Fibroblast of lung (primary cell): Measurements from ENCODE around the gene PACRG.

Experiments used
- CTCF ChIP-seq, 2 donors: IDR thresholded peaks in 1 of 2; conservative IDR thresholded peaks in 1 of 2; 1 replicate in 1 of 2; 2 replicates in 1 of 2; pipeline ENCODE4 v1.5.1; 2011 to 2012; ENCODE audit warnings: low read length in 2 of 2, control low read depth in 1 of 2, inconsistent platforms in 1 of 2, low read depth in 1 of 2, mild to moderate bottlenecking in 1 of 2
- EZH2 ChIP-seq: IDR thresholded peaks from 2 replicates; pipeline ENCODE4 v1.5.1; 2012; ENCODE audit warnings: low read length, control low read depth, mild to moderate bottlenecking; ENCODE audit errors: missing control alignments

DNA sequence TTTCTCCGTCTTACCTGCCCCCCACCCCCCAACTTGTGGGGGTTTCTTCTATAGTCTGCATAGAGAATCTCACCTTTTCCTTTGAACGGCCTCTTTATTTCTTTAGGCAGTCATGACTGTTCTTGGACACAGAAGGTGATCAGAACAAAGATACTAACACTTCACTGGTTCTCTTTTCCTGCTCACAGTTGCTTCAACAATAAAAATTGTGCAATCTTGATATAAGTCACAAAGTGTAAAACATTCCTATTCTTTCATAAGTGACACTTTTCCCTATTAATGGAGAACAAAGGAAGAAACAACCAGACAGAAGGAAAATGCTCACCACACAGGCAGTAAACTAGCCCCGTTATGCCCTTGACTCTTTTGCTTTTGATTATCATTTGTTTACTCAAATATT lies 448.3 kb downstream of the PACRG start:
- TF ChIP-seq CTCF (conservative IDR thresholded peaks at IDR 0.05 in 1 of 2, IDR thresholded peaks at IDR 0.05 in 1 of 2; ENCODE audit: low read depth in 1 of 2, low read length in 2 of 2) (no peak), EZH2 (no peak)
